Measurements from ENCODE around the gene PPT2. TPM values are rescaled to one million over a fixed set of nuclear protein-coding genes. Genes with fewer than 3 reads are reported as not detected.
A peak's percentile ranks its signal among the peaks of the same experiment; 100 is the strongest.

PPT2 gene
- total and polyA plus RNA-seq, 2 of the 13 experiments (the other 11 are each of a cell fraction or from before 2014, with no cell fraction given), result 39.2 to 61.8 TPM

GRCh38 chr6:32153564-32154513, at the start of gene PPT2 (continued):
- TF ChIP-seq MTERF4 (CRISPR knock-in tag; IDR thresholded peaks at IDR 0.05) (0 out of 2 replicates have a peak, but pooled peaks have one; percentile 12), NFAT5 (CRISPR knock-in tag; IDR thresholded peaks at IDR 0.05) (peak; percentile 37; the same call in 1 of the 2 replicates), ZNF740 (CRISPR knock-in tag; IDR thresholded peaks at IDR 0.05) (peak; percentile 75), ZNF446 (CRISPR knock-in tag; IDR thresholded peaks at IDR 0.05) (no peak), YEATS2 (CRISPR knock-in tag; IDR thresholded peaks at IDR 0.05; ENCODE audit: borderline replicate concordance) (peak; percentile 93), MAFK (conservative IDR thresholded peaks at IDR 0.05 in 1 of 2, IDR thresholded peaks at IDR 0.05 in 1 of 2; ENCODE audit: low read length in 2 of 2) (no peak), ZNF614 (CRISPR knock-in tag; IDR thresholded peaks at IDR 0.05; ENCODE audit: borderline replicate concordance) (no peak; the same call in 1 of the 2 replicates), ZNF362 (CRISPR knock-in tag; IDR thresholded peaks at IDR 0.05; ENCODE audit: borderline replicate concordance) (peak; percentile 17; the same call in 1 of the 2 replicates), NKX3-1 (CRISPR knock-in tag; IDR thresholded peaks at IDR 0.05) (peak; percentile 48; the same call in 1 of the 2 replicates), HNRNPLL (IDR thresholded peaks at IDR 0.05; ENCODE audit: low read depth, low read length, poor library complexity, severe bottlenecking) (peak; percentile 85), ZFP82 (CRISPR knock-in tag; IDR thresholded peaks at IDR 0.05; ENCODE audit: borderline replicate concordance) (no peak; the same call in 1 of the 2 replicates), SIX1 (CRISPR knock-in tag; IDR thresholded peaks at IDR 0.05; ENCODE audit: borderline replicate concordance) (0 out of 2 replicates have a peak, but pooled peaks have one; percentile 12), HIVEP1 (CRISPR knock-in tag; IDR thresholded peaks at IDR 0.05) (peak; percentile 80), KLF12 (CRISPR knock-in tag; IDR thresholded peaks at IDR 0.05; ENCODE audit: borderline replicate concordance) (peak; percentile 68; the same call in 1 of the 2 replicates), NFIB (CRISPR knock-in tag; IDR thresholded peaks at IDR 0.05; ENCODE audit: borderline replicate concordance) (no peak), SMAD1 (CRISPR knock-in tag; IDR thresholded peaks at IDR 0.05; ENCODE audit: borderline replicate concordance, low read depth) (no peak), ZNF30 (CRISPR knock-in tag; IDR thresholded peaks at IDR 0.05) (no peak), ZNF207 (IDR thresholded peaks at IDR 0.05; ENCODE audit: borderline replicate concordance) (0 out of 2 replicates have a peak, but pooled peaks have one; percentile 44), NFE2L1 (CRISPR knock-in tag; IDR thresholded peaks at IDR 0.05; ENCODE audit: borderline replicate concordance) (peak; percentile 85; the same call in 1 of the 2 replicates), ZNF670 (CRISPR knock-in tag; IDR thresholded peaks at IDR 0.05; ENCODE audit: borderline replicate concordance) (peak; percentile 87; the same call in 1 of the 2 replicates)
